T follicular helper cell (primary cell): ENCODE data around the gene C12orf57.

ENCODE experiments used
- DNase-seq: peaks from one replicate; pipeline ENCODE4 v3.0.0-alpha.2; 2020; ENCODE audit warnings: low read depth

Gene C12orf57

GRCh38 chr12:6953442-6954315 is 9.9 kb downstream of the C12orf57 start:
- DNase-seq = peak; percentile 72

- DNase-seq = no peak
Observed at GRCh38 chr12:6954316-6955107, 10.7 kb downstream of the C12orf57 start.

- no peak for DNase-seq
Observed at GRCh38 chr12:6955108-6956020, 11.5 kb downstream of the C12orf57 start.

- no peak for DNase-seq
Observed at GRCh38 chr12:6956021-6956727, 12.4 kb downstream of the C12orf57 start.

GRCh38 chr12:6957151-6957701 is 13.4 kb downstream of the C12orf57 start:
- no peak for DNase-seq

- DNase-seq = no peak
Observed at GRCh38 chr12:6957741-6958608, 14.2 kb downstream of the C12orf57 start.

GRCh38 chr12:6958609-6959057 is 14.8 kb downstream of the C12orf57 start:
- DNase-seq = no peak

- peak; percentile 72 for DNase-seq
Observed at GRCh38 chr12:6959058-6959804, 15.4 kb downstream of the C12orf57 start.

GRCh38 chr12:6959805-6960592 is 16.2 kb downstream of the C12orf57 start:
- DNase-seq = no peak

GRCh38 chr12:6960593-6961277 is 16.9 kb downstream of the C12orf57 start:
- no peak for DNase-seq

- DNase-seq = peak; percentile 86
Observed at GRCh38 chr12:6961278-6961694, 17.5 kb downstream of the C12orf57 start.

- DNase-seq = no peak
Observed at GRCh38 chr12:6961695-6962284, 18.0 kb downstream of the C12orf57 start.

- no peak for DNase-seq
Observed at GRCh38 chr12:6962285-6963015, 18.6 kb downstream of the C12orf57 start.

GRCh38 chr12:6963016-6963731 is 19.4 kb downstream of the C12orf57 start:
- no peak for DNase-seq

- no peak for DNase-seq
Observed at GRCh38 chr12:6963791-6964413, 20.1 kb downstream of the C12orf57 start.
